DMS 273 (cell line): ENCODE results near the gene ARMC2.

ENCODE experiments used
- DNase-seq: peaks from one replicate; lab custom pipeline; 2025; ENCODE audit not compliant: unreplicated experiment; lab: John Stamatoyannopoulos, UW

Gene ARMC2

DNA sequence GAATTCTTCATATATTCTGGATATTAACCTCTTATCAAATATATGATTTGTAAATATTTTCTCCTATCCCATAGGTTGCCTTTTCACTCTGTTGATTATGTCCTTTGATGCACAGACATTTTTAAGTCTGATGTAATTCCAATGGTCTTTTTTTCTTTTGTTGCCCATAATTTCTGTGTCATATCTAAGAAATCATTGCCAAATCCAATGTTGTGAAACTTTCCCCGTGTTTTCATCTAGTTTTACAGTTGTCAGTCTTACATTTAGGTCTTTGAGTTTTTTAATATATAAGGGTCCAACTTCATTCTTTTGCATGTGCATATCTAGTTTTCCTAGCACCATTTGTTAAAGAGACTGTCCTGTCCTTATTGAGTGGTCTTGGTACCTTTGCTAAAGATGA, 134.9 kb downstream of the ARMC2 start:
- no peak for DNase-seq

DNA sequence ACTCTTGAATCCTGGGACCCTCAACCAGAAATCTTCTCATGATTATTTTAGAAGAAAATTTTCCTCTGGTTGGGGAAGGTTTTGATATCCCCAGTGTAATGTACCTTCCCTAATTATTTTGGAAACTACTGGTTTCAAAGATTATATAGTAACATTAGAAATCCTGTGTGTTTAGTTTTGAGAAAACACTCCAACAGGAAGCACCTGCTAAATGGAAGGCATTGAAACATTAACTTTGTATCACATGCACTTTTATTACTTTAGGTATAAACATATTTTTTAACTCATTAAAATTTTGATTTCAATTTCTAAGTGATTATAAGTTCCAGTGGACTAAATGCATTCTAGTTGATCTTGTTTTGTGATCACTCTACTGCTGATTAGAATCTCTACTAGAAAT, 137.1 kb downstream of the ARMC2 start:
- DNase-seq = no peak

DNA sequence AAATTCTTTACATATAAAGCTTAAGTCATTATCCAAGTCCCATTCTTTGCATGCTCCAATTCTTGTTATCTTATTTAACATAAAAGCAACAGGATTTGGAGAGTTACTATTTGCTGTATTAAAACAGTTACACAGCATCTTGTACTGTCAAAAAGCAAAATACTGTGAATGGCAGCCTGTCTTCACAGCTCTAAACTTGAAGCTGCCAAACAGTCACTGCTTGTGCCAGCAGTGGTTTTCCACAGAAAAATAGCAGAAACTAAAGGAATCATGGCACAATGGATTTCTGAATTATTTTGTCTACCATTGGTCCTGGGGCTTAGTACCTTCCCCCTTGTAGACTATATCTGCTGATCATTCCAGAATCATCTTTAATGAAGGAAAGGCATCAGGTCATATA, 138.9 kb downstream of the ARMC2 start:
- DNase-seq = no peak

DNA sequence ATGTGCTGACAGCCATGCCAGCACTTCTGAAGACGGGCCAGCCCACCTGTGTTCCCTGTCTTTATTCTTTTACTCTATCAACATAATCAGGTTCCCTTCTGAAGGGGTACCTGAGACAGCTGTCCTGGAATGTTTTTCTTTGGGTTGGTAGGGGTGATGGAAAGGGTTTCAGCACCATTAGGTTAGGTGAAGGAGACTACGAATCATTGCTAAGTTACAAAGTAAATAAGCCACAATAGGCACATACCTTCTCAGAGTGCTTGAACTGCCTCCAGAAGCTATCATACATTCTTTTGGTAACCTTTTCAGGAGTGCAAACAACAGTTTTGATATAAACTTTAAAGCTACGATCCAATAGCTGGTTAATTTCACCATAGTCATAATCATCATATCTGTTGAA, 140.1 kb downstream of the ARMC2 start:
- no peak for DNase-seq

DNA sequence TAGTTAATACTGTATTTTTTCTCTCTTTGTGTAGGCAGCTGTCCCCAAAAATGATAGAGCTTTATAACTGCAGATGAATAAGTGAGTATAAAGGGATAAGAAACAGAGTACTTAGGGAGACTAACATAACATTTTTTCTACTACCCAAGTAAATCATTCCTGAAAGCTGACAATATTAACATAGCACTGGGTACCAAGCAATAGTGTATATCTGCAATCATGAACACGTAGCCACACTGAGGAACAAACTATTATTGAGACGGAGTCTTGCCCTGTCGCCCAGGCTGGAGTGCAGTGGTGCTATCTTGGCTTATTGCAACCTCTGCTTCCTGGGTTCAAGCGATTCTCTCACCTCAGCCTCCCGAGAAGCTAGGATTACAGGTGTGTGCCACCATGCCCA, 140.5 kb downstream of the ARMC2 start:
- no peak for DNase-seq

DNA sequence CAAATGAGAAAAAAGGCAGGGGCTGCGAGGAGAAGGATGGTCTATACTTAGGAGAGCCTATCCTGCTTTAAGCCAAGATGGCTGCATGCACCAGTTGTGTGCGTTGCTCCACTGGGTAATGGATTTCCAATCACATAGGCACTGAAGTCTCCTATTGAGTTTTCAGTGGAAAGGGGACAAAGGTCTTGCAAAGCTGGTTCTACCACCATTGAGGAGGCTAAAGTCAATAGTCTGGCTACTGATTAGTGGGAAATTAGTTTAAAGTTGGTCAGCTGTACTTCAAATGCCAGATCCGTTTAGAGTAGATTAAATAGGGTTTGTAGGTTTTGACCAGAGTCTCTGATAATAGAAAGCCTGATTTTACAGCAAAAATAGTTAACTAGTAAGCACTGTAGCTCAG, 141.5 kb downstream of the ARMC2 start:
- no peak for DNase-seq

DNA sequence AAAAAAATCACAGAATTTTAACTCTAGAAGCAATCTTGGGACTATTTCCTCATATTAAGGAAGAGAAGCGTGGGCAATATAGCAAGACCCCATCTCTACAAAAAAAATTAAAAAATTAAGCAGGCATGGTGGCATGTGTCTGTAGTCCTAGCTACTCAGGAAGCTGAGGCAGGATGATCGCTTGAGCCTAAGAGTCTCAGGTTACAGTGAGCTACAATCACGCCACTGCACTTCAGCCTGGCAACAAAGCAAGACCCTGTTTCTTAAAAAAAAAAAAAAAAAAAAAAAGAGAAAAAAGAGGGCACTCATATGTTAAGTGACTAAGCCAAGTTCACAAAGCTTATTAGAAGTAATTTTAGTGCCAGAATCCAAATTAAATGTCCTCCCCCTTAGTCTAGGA, 145.7 kb downstream of the ARMC2 start:
- no peak for DNase-seq

DNA sequence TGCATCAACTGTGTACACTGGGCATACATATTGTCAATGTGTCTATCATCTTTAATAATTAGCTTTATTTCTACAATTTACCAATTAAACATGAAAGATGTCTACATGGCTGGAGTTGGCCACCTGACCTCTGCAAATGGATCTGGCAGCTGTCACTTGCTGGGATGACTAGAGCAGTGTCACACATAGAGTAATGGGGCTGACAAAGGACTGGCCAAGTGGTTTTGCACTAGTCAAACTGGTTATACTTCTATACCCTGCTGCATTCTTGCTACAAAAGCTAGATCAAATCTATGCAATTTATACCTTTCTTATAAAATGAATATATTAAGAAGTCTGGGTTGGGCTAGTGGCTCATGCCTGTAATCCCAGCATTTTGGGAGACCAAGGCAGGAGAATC, 147.1 kb downstream of the ARMC2 start:
- DNase-seq = no peak

DNA sequence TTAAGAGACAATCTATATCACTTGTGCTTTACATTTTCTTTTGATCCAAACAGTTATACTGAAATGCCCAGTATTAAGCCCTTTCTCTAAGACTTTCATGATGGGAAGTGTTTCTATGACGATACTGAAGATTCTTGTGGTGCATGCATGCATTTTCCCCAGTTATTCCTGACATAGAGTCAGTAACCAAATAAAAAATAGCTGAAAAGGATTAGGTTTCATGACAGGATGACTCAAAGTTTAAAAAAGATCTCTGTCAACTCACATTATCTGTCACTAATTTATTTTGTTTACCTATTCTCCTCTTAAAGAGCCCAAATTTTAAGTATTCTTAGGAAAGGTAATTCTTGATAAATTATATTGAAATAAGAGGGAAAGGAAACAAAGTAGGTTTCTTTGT, 148.0 kb downstream of the ARMC2 start:
- DNase-seq = no peak

DNA sequence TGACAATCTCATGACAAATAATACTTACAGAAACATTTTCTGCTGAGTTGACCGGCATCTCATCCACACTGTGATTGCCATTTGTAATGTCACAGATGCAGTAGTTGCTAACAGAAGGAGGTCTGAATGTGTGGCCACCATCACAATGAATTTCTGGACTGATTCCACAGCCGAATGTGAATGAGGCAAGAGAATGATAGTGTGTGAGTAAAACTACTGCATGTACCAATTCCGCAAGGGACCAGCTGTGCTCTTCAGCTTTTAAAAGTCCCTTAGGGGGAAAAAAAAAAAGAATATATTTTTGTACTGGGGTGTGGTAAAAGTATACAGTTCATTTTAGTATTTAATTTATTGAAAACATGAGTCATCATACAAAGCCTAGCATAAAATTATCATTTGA, 150.3 kb downstream of the ARMC2 start:
- peak; percentile 14 for DNase-seq

DNA sequence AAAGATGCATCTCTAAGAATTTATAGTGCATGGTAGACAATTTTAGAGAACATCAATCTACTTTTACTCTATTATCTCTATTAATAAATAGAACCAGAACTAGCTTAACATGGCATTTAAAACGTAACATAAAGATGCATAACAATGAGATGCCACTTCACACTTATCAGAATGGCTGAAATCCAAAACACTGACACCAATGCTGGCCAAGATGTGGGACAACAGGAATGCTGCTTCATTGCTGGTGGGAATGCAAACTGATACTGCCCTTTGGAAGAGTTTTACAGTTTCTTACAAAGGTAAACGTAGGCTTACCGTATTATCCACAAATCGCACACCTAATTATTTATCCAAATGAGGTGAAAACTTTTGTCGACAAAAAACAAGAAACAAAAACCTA, 151.2 kb downstream of the ARMC2 start:
- no peak for DNase-seq

DNA sequence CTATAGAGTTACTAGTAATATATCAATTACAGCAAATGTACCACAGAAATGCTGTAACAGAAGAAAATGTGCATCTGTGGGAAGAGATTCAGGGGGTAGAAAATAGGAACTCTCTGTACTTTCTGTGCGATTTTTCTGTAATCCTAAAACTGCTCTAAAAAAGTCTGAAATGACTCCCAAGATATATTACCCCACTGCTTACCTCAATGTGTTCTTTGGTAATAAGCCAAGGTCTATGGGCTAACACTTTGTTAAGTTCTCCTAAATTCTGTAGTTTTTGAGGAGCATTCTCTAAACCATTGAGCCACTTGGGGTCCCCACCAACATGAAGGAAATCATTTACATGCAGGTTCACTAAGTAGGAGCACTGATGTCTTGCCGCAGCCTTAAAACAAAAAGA, 152.1 kb downstream of the ARMC2 start:
- no peak for DNase-seq

DNA sequence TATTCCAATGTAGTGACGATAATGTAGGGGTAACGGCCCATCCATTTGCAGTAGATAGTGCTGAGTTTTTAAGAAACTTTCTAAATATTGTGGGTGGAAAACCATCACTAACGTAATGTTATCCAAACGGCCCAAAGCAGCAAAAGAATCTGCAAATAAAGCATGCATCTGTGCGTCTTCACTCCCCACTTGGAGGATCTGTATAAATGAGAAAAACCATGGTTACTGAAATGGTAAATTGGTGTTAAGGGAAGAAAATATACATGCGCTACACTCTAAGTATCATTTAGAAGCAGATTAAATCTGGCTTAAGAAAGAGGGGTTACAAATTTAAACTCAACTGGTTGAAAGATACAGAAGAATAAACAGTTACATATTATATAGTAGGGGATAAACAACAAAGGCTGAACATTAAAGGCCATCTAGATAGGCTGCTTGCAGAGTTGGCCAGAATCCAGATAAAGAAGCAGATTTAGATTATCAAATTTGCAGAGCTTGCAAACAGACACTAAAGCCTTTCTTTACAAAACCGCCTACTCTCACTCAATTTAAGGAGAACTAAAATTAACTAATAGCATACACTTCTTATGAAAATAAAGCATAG, 153.2 kb downstream of the ARMC2 start:
- peak; percentile 19 for DNase-seq

DNA sequence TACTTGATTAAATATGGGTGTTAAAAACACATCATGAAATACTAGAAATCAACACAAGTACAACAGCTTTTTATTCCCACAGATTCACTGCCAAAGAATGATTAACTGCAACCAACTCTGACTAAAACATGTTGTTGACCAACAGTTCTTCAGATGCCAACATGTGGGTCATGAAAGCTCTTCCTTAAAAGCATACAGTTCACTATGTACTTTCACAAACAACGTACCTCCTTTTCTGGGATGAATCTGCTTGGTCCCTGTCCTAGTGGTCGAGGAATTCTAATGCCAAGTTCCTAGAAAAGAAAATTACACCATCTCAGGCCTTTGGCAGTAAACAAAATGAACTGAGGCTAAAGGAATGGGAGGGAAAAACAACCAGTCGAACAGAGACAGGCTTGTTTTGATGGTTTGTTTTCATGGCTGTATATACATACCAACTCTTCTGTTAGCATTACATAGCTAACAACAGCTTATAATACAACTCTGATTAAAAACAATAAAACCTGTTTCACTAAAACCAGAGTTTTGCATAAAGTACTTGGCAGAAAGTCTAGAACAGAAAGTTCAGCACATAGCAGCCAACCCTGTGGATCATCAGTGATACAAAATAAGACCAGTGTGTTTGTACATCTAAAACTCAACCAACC, 154.0 kb downstream of the ARMC2 start:
- DNase-seq = no peak

DNA sequence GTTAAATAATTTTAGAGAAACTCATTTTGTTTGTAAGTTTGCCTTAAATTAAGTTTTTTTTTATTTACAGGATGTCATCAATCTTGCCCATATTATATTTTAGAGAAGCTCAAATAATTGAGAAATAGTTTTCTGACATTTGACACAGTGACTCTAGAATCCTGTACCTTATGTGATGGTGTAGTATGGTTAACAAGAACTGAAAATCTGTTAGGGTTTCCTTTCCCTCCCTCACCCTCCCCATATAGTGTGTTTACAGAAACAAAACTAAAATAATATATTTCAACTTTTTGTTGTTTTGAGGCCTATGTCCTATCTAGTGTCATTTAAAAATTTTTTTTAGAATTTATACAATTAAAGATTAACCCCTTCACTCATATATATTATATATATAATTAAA, 154.7 kb downstream of the ARMC2 start:
- DNase-seq = no peak

DNA sequence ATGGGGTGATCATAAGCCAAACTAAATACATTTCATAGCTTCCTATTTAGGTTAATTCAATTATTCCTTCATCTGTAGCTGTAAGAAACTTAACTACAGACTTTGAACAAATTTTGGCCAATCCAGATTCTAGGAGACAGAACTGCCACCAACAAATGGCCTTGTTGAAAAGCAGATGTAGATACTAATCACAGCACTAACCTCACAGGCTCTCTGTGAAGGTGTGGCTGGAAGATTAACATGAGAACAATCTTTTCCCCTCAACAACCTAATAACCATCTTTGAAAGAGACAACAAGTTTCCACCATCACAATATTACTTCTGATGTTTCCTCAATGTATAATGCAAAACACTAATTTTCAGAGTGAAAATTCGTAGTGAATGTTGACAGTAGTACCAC, 158.6 kb downstream of the ARMC2 start:
- DNase-seq = peak; percentile 9

DNA sequence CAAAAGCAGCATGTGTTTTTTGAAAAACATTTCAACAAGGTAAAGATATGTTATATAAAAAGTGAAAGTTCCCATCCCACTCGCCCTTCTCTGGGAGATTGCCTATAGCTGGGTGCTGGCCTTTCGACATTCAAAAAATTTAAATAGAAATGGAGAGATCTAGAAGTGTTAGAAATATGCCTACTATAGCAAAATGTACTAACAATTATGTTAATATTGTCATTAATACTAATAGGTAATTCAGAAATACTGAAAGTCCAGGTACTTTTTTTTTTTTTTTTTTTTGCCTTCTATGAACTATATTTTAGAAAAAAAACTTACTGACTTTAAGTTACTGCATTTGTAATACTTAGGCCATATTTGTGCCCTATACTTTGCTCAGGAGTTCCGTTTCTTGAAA, 159.3 kb downstream of the ARMC2 start:
- no peak for DNase-seq

DNA sequence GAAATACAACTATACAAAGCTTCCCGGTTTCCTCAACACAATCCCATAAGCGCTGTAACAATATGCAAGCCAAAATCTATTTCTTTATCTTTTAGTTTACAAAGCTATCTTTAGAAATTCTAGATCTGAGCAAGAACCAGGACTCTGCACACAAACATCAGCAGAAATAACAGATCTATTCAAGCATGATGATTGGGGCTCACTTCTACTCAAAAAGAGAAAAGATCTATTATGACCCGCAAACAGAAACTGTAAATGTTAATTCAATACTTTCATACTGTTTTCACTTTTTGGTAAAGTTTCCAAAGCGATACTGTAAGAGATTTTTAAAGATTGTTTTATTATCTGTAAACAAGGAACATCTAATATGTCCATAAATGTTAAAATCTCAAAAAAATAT, 159.8 kb downstream of the ARMC2 start:
- peak; percentile 32 for DNase-seq

DNA sequence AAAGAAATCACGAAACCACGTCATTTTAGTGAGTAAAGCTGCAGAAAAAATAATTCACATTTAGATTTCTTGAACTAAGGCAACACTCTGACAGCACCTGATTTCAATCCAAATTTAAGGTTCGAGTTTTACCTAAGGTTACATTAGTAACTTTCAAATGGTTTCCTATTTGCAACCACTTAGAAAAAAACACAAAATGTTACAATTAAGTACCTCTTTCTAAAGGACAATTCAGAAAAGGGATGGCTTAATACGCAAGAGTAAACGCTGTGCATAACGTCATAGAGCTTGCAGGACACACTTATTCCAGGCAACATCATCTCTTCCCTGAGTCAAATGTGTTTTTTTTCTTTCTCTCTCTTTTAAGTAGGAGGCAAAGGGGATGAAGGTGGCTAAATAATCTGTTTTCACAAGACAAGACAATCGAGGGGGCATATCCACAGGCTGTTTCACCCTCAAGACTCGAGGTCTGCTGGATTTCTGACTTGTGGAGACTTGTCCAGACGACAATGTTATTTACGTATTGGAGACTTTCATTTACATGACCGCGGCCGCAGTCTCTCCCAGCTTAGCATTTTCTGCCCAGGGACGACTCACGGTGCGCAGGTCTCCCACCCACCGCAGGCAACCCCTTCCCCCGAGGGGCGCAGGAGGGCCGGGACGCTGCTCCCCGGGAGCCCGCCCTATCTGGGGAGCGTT, 160.5 kb downstream of the ARMC2 start:
- DNase-seq = peak; percentile 84

DNA sequence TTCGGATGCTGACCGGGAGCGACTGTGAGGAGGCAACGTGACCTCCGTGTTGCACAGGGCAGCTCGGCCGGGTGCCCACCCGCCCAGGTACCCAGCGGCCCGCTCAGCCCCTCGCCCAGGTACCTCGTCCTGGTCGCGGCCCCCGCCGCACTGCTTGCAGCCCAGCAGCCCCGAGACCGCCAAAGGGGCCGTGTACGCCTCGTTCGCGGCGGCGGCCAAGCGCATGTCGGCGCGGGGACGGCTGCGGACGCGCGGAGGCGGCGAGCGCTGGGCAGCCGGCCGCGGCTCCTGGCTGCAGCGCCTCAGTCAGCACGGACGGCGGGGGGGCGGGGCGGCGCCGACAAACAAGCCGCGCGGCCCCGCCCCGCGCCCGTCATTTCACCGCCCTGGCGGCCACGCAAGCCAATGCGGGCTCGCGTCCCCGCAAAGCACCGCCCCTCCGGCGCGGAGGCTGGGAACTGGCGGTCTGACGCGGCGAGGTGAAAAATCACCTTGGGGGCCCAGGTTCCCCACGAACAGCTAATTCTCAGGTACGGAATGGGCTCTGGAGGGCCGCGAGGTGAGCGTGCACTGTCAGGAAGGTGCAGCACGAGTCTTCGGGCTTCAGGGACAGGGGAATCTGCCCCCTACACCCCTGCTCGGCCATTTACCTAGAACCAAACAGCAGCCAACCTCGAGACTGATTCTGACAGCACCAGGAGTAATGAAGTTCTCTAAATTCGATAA, 161.2 kb downstream of the ARMC2 start:
- peak; percentile 98 for DNase-seq

DNA sequence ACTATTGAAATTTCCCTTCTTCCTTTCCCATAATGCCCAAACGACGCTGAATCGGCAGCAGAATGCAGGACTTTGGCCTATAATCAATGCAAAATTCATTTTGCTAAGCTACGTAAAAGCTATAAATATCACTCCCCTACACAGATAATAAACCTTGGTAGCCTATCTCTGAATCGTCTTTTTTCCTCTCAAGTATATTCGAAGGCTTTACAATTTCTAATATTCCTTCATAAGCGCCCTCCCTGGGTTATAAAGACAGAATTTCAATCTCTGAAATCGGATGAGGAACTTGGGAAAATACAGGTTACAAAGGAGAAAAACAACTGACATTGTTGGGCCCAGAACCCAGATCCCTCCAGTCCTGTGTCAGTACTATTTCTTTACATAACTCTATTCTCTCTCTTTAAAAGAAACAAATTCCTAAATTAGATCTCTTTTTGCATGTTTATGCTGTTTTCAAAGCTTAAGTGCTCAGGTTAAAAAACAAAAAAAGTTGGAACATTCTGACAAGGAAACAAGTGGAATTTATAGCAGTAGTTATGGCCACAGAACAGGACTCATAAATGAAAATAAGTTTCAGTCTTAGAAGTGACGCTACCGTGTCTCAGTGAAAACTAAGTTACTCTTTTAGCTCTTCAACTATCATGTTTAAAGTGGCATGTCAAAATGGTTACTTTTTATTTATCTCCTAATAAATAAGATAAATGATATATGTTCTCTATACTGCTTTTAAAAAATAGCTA, 161.9 kb downstream of the ARMC2 start:
- DNase-seq = no peak
